Stimulated activated CD4-positive, alpha-beta T cell treated with anti-CD3 and anti-CD28 coated beads, Interleukin-1b, Interleukin-23, amount 100 ng/mL, for 4 hours (primary cell): Measurements from ENCODE around the gene WDR11.
A peak's percentile ranks its signal among the peaks of the same experiment; 100 is the strongest.
"Not testable (repeated sequence)": the region's sequence is repeated elsewhere in the genome, so short reads cannot be mapped to it uniquely, and the experiment has no call there.

Experiments used
- DNase-seq, 2 donors: peaks; one replicate each; pipeline ENCODE4 v3.0.0-alpha.2; 2020; ENCODE audit warnings: low read depth in 2 of 2

The WDR11 gene

DNA sequence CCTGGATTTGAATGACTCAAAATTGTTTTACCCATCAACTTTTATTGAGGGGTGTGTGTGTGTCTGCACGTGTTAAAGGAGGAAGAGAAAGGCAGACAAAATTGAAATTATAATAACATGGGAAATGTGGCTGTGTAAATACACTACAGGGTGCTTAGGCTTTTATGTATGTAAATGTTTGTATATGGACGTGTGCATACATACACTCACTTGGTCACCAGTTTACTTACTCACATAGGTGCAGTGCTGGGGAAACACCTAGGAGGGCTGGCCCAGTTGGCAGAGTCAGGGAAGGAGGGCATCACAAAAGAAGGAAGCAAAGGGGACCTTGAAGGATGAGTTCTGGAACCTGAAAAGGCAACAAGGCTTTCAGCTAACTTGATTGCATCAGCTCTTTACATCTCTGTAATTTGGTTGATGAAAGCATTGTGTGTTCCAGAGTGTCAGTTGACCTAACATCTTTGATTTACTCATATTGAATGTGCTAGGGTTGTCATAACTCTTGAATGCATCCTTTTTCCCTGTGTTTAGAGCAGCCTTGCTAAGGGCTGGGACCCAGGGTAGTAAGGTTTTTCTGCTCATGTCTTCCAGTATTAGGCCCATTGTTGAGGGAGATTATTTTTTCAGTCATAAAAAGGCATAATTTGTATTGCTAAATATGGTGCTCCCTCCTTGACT lies 10.2 kb downstream of the WDR11 start:
- DNase-seq = no peak

DNA sequence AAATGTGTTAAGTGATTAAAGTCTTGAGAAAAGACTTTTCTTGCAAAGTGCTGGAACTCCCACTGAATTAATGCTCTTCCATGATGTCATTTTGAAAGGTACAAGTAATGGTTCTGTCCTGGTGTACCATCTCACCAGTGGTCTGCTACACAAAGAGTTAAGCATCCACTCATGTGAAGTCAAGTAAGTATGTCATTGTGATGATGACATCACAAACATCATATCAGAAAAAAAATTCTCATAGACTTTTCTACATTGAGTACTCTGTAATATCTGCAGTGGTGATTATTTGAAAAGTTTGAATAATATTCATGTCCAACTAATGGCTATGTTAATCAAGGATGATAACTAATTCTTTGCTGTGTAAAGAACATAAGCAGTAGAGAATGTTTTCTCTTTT lies 22.6 kb downstream of the WDR11 start:
- DNase-seq = no peak

DNA sequence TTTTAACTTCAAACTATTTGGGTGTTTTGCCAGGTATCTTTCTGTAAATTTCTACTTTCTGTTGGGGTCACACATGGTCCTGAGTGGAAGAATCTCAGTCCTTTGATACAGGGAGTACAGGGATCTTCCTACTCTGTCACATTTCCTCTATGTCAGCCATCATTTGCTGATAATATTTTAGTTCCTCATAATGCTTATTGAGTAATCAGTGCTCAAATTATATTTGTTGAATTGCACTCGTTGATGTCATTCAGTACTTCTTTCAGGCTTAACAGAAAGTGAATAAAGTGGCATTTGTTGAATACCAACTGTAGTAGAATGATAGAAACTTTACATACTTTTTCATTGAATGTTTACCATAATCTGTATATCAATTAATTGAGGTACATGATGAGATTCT lies 31.9 kb downstream of the WDR11 start:
- no peak for DNase-seq

DNA sequence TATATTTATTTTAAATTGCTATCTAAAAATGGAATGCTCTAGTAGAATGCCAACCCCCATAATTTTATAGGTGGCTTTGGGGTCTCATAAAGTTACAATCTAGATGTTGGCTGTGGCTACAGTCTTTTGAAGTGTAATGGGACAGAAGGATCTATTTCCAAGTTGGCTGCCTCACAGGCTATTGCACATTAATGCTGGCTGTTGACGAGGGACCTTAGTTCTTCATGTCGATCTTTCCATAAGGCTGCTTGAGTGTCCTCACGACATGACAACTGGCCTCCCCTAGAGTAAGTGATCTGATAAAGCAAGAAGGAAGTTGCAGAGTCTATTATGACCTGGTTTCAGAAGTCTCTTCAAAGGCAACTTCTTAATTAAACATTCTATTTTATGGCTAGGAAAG lies 36.3 kb downstream of the WDR11 start:
- DNase-seq = no peak

DNA sequence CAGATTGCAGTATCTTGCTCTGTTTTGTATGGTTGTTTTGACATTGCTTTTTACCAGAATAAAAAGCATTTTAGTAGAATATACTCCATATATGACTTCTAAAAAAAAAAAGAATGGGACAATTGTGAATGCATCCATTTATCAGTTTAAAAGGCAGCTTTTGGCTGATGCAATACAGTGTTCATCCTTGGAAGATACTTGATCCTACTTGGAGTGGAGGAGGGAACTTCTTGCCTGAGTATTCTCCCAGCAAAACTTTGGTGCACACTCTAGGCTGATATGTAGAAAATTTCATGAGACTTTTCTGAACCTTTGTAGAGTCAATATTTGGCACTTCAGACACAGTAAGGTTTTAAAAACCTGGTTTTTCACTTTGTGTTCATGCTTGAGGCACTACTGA lies 40.2 kb downstream of the WDR11 start:
- DNase-seq = no peak

DNA sequence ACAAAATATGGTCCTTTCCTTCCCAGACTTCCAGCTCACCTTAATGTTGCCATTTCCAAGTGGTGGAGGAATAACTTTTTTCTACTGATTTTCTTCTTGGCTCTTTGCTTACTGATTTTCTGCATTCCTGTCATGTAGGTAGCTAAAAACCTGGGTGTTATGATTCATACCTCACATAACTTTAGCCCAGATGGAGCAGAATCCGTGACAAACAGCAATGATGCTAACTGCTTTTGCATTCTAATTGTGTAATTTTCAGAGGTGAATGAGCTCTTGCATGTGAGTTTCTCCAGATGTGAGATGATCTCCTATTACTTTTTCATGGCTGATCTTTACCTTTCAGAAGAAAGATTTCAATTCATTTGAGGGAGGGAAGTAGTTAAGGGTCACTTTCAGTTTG lies 43.4 kb downstream of the WDR11 start:
- no peak for DNase-seq

DNA sequence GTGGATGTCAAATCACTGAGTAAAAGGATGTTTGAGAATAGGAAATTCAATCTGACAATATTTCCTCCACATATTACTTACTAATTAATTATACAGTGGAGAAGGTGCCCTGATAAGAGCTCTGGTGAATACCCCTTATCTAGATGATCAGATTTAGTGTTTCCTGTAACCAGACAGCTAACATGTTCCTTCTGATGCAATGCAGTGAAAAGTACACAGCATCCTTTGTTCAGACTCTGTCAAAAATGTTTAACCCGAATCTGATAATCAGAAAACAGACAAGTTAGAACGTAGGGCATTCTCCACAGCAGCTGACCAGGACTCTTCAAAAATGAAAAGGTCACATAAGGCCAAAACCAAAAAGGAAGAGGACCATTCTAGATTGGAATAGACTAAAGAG lies 46.2 kb downstream of the WDR11 start:
- DNase-seq = no peak

DNA sequence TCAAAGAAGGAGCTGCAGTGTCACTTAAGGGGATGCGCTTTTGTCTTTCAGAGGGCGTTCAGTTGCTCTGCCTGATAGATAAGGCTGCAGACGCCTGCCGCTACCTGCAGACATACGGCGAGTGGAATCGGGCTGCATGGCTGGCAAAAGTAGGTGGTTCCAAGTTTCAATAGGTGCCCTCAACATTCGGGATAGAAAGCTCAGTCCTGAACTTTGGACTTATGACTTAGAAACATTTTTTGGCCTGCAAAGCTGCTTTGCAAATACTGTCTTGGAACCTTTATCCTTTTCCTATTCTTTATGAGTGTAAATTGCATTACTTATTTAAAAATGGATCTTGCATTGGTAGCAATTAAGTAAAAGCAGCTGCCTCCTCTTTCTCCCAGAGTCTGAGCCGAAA lies 54.1 kb downstream of the WDR11 start:
- no peak for DNase-seq

DNA sequence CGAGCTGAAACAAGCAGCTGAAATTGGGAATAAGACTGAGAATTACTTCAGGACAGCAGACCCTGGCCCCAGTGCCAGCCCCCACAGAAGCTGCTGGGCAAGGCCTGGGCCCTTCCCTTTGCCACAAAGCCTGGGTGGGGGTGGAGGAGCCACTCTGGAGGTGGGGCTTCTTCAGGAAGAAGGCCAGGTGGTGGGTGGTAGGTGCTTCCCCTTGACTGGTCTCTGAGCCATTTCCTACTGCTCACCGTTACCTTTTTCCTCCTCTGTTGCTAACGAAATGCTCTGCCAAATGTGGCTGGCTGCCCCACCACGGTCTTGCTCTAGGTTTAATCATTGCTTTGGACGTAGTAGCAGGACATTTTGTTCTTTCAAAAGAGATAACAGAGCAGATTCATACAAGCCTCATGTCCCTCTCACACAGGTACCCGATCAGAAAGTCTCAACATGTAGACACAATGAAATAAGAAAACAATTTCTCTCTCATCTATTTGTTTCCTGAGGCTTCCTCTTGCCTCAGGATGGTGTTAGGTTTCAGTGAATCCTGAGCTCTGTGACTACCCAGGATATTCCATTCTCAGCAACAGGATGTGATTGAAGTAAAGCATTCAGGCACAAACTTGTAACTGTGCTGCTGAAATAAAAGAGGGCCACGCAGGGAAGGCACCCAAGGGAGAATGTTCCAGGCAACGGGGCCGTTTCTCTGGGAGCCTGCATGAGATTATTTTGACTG lies 66.5 kb downstream of the WDR11 start:
- DNase-seq = no peak

DNA sequence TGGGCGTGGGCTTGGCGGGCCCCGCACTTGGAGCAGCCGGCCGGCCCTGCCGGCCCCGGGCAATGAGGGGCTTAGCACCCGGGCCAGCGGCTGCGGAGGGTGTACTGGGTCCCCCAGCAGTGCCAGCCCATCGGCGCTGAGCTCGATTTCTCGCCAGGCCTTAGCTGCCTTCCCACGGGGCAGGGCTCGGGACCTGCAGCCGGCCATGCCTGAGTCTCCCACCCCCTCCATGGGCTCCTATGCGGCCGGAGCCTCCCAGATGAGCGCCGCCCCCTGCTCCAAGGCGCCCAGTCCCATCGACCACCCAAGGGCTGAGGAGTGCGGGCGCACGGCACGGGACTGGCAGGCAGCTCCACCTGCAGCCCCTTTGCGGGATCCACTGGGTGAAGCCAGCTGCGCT lies 72.7 kb downstream of the WDR11 start:
- not testable (repeated sequence) for DNase-seq

DNA sequence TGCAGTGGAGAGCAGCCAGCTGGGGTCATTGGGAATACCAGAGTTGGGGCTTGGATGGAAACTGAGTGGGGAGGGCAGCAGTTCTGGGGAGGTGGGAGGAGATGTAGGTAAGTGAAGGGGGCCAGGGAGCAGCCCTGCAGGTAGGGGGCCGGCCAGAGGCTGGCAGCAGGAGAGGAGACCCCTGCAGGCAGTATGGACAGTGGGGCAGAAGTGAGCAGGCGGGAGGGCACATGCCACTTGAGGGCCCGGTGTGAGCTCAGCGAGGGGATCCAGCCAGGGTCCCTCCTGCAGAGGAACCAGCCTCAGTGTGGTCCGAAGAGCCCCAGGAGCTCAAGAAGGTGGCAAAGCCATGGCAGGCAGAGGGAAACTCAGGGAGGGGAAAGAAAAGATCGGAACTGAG lies 75.4 kb downstream of the WDR11 start:
- DNase-seq = no peak

DNA sequence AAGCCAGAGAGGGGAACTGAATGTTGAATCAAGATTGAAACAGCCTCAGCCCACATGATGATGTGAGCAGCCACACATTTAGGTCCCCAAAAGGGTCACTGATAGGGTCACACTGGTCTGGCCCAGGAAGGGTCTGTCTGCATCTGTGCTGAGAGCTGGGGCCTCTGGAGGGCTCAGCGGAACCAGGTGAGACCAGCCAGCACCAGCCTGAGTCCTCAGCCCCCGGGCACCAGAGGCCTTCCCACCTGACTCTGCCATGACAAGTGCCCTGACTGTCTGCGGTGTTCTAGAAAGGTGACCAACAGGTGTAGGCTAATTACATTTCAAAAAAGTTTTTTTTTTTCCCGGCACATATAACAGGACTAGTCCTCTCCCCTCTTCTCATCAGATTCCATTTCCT lies 76.2 kb downstream of the WDR11 start:
- DNase-seq = no peak

DNA sequence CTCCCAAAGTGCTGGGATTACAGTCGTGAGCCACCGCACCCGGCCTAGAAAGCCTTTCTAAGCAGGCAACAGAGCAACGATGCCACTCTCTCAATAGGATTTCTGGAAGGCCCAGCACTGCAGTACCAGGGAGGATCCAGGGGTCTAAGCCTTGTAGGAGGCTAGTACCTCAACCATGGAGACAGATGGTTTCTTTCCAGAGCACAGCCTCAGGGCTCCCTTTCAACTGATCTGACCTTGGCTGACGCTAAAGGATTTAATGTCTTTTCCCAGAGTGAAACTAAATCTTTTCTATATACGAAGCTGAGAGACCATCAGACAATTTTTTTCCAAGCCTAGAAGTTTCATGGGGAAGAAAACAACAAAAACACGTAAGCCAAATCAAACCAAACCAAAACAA lies 78.0 kb downstream of the WDR11 start:
- no peak for DNase-seq

DNA sequence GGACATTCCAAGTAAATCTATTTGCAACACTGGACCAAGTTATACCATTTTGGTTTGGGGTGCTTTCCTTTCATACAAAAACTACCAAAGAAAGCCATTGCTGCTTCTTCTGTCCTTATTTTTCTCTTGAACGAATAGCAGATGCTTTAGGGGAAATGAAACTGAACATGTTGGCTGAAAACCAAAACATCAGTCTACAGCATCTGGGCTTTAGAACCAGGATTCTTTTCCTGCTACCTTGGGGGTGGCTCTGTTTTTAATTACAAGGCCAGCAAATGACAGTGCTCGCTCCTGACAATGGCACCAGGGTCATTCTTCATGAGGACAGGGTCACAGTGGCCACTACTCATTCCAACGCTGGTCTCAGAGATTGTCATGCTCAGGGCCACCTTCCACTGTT lies 80.3 kb downstream of the WDR11 start:
- no peak for DNase-seq

DNA sequence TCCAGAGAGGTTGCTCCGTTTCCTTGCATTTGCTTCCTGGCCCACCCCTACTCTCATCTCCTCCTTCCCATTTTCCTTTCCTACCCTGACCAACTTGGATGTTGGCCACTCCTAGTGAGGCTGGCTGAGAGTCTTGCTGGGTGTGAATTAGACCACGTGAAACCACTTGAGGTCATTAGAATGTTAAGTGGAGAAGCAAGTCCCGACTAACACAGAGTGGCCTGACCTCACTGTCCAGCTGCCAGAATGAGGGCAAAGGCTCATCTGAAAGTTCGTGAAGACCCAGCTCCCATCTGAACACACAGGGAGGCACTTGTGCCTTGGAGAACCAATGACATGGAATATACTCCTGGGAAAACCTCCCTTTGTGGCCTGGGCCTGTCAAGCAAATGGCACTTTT lies 80.8 kb downstream of the WDR11 start:
- no peak for DNase-seq

DNA sequence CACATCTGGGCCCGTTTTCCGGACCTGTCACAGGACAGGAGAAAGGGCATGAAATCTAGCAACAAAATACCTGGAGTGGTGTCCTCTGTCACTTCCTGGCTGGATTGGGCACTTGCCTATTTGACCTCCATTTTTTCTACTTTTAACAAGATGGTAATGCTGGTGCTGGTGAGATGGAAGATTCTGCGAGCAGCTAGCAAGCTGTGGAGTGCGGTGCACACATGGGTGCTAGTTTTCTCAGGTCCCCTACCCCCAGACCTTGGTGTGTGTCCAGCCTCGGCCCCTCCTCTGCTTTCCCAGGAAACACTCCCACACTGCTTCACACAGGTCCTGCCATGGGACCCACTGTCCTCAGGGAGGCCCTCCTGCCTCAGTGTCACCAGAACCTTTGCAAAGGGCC lies 87.7 kb downstream of the WDR11 start:
- DNase-seq = no peak

DNA sequence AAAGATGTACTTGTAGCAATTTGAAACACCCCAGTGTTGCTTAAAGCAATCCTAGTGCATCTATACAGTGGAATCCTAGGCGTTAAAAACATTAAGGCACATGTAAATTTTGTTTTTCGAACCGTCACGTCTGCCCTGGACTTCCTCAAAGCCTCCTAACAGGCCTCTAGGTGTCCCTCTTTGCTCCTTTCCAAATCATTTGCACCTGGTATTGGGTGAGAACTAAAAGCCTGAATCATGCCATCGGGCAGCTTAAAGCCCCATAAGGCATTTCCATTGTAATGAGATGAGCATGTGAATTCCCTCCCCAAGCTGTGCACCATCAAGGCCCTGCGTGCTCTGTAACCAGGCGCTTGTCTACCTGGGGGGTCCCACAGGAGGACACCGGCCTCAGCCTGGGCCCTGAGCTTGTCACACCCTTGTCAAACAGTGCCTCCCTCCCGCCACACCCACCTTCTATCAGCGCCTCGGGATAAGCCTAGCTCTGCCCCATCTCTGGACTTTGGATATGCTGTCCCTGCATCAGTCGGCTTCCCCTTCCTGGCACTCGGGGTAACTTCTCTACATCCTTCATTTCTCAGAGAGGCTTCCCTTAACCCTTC lies 89.2 kb downstream of the WDR11 start:
- no peak for DNase-seq

DNA sequence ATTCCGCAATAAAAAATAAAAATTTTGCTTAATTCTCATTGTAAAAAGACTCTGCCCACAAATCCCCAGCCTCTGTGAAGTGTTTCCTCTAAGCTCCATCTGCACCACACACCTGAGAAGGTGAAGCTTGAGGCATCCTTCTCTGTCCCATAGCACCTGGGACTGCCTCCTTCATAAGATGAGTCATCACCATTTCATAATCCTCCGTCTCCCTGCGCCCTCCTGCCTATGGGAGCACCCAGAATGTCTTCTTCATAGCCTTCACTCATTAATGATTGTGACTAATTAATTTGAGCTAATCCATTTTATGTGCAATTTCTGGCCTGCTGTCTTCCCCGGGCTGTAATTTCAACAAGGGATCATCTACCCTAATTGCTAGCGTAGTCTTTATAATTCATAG lies 90.3 kb downstream of the WDR11 start:
- no peak for DNase-seq

DNA sequence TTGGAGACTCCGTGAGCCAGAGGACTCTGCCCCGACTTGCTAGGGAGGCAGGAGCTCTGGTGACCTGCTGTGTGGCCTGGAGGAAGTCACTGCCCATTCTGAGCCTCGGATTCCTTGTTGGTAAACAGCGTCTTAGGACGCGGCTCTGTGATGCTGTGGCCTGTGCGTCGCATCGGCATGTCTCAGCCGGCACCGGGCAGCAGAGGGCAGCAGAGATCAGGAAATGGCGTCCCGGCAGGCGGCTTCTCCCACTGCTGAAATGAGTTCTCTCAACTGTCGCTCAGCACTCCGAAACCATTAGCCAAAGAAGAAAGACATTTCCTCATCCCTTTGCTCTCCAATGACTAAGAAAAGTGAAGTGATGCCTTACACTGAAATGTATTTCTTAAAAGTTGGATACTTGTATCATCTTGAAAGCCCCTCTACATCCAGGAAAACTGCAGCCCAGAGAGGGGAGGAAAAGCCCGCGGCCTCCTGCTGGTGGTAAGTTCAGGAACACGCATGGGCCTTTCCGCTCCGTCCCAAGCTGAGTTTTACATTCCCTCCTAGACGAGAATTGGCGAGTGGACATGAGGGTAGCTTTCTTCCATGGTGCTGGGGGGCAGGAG lies 91.7 kb downstream of the WDR11 start:
- DNase-seq = peak; percentile 55 to 75

DNA sequence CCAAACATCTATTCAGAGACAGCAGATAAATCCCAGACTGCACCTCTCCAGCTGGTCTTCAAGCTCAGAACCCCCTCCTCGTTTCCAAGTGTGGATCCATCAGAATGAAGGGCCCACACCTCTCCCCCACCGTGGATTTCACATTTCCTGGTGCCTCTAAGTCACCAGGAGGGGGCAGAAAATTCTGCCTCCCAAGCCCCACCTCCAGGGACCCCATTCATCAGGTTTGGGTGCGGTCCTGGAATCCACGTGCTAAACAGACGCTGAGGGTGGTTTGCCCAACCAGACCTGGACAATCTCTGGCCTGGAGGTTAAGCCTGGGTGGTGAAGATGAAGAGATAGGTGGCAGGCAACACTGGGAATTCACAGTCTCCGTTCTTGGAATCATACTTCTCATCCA lies 92.4 kb downstream of the WDR11 start:
- DNase-seq = no peak

DNA sequence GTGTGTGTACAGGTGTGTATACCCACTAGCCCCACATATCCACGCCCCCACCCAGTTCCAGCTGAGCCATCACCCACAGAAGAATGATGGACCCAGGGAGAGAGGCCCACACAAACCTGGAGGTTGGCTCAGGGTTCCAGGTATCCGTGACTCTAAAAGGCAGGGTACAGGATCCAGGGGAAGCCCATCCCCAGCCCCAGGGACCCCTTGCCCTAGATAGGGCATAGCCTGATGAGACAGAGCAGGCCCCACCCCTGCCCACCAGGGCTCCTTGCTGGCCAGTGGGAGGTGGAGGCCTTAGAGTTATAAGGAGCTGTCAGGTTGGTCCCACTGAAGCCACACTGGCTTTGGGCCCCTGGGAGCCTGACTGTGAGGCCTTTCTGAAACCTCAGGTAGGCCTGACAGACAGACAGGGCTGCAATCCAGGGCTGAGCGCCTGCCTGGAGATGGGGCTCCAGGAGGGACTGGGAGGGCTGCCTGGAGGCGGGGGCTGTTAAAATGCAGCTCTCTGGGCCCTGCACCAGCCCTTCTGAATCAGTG lies 93.5 kb downstream of the WDR11 start:
- no peak for DNase-seq

DNA sequence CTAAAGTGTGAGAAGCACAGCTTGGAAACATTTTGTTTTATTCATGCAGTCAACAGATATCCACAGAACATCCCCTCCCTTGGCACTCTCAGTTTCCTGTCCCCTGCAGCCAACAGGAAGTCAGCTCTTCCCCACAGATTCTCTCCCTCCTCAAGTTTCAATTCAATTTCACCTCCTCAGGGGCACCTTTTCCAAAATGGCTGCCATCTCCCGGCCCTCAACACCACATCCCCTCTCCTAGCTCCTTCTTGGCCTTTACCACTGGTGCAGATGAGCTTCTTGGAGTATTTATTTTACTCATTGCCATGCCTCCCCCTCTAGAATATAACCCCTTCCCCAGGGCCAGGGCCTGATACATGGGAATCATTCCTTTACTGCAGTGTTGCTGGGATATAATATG lies 94.0 kb downstream of the WDR11 start:
- no peak for DNase-seq
